BJ (cell line): ENCODE measurements around the gene TGM2. TPM values are rescaled to one million over a fixed set of nuclear protein-coding genes. Genes with fewer than 3 reads are reported as not detected.
"Not testable (repeated sequence)": the region's sequence is repeated elsewhere in the genome, so short reads cannot be mapped to it uniquely, and the experiment has no call there.

Source experiments
- CTCF ChIA-PET: fragments of 350-600 bp; formaldehyde crosslinking; extraction: SDS; loops from one replicate; lab custom pipeline; 2021; ENCODE audit warnings: antibody characterized with exemption, inconsistent platforms; lab: Yijun Ruan, JAX
- POLR2A ChIA-PET: fragments of 300-600 bp; sonication (Branson Sonifier 250); formaldehyde crosslinking; extraction: SDS; loops from one replicate; lab custom pipeline; 2021; ENCODE audit warnings: antibody characterized with exemption; lab: Charles Lee
- DNase-seq: peaks from one replicate; pipeline ENCODE4 v3.0.0-alpha.2; 2011; ENCODE audit warnings: low read depth
- H3K27me3 ChIP-seq: 2 replicates; pipeline ENCODE4 v1.6.0; 2011; ENCODE audit warnings: low read length; ENCODE audit not compliant: control insufficient read depth, insufficient read depth
- H3K36me3 ChIP-seq: 2 replicates; pipeline ENCODE4 v1.5.1; 2011; ENCODE audit warnings: low read length; ENCODE audit not compliant: control insufficient read depth, insufficient read depth
- H3K4me3 ChIP-seq: 2 replicates; pipeline ENCODE4 v1.5.1; 2011; ENCODE audit warnings: low read depth, mild to moderate bottlenecking, control low read depth, low read length
- polyA plus RNA-seq: library from polyadenylated mRNA; depleted of rRNA; stranded (reverse); fragments of >200 nt; gene quantifications from 2 replicates; pipeline ENCODE4 v1.2.3, GENCODE V29; 2011
- TF ChIP-seq, protein P1 (sequence below): IDR thresholded peaks from 2 replicates; pipeline ENCODE4 v1.5.1; 2011; ENCODE audit warnings: low read depth, mild to moderate bottlenecking, control low read depth, inconsistent platforms, low read length, moderate library complexity; ENCODE audit not compliant: insufficient read depth

The TGM2 gene
- polyA plus RNA-seq, 1 experiment, result 397 TPM

GRCh38 chr20:38108438-38108985 lies 56.6 kb downstream of the TGM2 start:
- TF ChIP-seq, protein P1, sequence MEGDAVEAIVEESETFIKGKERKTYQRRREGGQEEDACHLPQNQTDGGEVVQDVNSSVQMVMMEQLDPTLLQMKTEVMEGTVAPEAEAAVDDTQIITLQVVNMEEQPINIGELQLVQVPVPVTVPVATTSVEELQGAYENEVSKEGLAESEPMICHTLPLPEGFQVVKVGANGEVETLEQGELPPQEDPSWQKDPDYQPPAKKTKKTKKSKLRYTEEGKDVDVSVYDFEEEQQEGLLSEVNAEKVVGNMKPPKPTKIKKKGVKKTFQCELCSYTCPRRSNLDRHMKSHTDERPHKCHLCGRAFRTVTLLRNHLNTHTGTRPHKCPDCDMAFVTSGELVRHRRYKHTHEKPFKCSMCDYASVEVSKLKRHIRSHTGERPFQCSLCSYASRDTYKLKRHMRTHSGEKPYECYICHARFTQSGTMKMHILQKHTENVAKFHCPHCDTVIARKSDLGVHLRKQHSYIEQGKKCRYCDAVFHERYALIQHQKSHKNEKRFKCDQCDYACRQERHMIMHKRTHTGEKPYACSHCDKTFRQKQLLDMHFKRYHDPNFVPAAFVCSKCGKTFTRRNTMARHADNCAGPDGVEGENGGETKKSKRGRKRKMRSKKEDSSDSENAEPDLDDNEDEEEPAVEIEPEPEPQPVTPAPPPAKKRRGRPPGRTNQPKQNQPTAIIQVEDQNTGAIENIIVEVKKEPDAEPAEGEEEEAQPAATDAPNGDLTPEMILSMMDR, result no peak
- no peak overlapping the region for H3K4me3 ChIP-seq
- peak; percentile 55 for DNase-seq
- no peaks in the 10 kb centered on the region for H3K36me3 ChIP-seq
- ChIA-PET POLR2A (no interaction called here), CTCF (interaction anchor here (0.8 to 3.0 kb wide), 4 partner anchors 17 to 65 kb away, joined by 3 to 21 read pairs (median 3); no protein-coding TSS in a partner anchor)
- H3K27me3 ChIP-seq, result 0 out of 2 replicates have a peak, but pooled peaks cover 2% of the 10 kb centered on the region

DNA sequence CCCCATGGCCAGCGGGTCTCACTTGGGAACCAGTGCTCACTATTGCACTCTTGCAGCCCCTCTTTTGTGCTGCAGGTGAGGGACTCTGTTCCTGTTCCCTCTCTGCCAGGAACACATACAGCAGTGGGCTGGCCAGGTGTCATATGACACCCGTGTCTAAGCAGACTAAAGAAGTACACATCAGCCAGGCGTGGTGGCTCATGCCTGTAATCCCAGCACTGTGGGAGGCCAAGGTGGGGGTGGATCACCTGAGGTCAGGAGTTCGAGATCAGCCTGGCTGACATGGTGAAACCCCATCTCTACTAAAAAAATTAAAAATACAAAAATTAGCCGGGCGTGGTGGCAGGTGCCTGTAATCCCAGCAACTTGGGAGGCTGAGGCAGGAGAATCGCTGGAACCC lies 57.2 kb downstream of the TGM2 start:
- CTCF ChIA-PET, H3K4me3 ChIP-seq, H3K36me3 ChIP-seq, H3K27me3 ChIP-seq, POLR2A ChIA-PET, DNase-seq: not testable (repeated sequence)

DNA sequence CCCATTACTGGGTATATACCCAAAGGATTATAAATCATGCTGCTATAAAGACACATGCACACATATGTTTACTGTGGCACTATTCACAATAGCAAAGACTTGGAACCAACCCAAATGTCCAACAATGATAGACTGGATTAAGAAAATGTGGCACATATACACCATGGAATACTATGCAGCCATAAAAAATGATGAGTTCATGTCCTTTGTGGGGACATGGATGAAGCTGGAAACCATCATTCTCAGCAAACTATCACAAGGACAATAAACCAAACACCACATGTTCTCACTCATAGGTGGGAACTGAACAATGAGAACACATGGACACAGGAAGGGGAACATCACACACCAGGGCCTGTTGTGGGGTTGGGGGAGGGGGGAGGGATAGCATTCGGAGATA lies 57.7 kb downstream of the TGM2 start:
- CTCF ChIA-PET, H3K27me3 ChIP-seq, DNase-seq, H3K36me3 ChIP-seq, POLR2A ChIA-PET, H3K4me3 ChIP-seq: not testable (repeated sequence)

DNA sequence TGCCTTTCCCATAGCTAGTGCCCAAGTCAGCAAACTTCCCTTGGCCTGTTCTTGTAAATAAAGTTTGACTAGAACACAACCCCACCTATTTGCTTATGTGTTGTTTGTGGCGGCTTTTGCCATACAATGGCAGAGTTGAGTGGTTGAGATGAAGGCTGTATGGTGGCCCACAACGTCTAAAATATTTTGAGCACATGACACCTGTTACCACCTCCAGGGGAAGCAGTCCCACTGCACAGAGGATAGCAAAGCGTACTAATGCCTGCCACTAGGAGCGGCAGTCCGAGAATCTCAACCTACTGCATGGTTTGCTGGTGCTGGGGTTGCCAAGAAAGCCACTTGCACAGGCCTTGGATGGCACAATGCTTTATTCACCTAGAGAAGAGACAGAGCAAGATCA lies 58.6 kb downstream of the TGM2 start:
- TF ChIP-seq, protein P1, result no peak
- CTCF ChIA-PET, result no interaction called here
- no peak for DNase-seq

DNA sequence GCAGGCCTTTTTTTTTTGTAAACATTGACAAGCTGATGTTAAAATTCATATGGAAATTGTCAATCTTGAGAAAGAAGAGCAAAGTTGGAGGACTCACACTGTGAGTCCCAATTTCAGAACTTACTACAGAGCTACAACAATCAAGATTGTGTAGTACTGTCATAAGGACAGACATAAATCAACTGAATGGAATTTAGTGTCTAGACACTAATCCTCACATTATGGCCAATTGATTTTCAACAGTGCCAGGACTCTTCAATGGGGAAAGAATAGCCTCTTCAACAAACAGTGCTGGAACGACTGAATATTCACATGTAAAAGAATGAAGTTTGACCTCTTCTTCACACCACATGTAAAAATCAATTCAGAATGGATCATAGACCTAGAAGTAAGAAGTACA lies 60.8 kb downstream of the TGM2 start:
- CTCF ChIA-PET, result no interaction called here
- no peak for DNase-seq

More for the DNA sequence above, 58.6 kb downstream of the TGM2 start:
- Histone ChIP-seq H3K27me3 (0 out of 2 replicates have a peak, but pooled peaks cover 2% of the 10 kb centered on the region), H3K4me3 (no peak overlapping the region), H3K36me3 (no peaks in the 10 kb centered on the region)
- POLR2A ChIA-PET, result no interaction called here

DNA sequence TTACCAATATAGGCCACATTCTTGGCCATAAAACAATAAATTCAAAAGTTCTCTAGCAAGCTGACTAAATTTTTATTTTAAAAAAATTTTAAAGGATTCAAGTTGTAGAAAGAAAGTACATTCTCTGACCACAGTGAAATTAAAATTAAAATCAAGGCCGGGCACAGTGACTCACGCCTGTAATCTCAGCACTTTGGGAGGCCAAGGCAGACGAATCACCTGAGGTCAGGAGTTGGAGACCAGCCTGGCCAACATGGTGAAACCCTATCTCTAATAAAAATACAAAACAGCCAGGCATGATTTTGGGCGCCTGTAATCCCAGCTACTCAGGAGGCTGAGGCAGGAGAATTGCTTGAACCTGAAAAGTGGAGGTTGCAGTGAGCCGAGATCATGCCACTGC lies 62.9 kb downstream of the TGM2 start:
- DNase-seq, H3K27me3 ChIP-seq, CTCF ChIA-PET, POLR2A ChIA-PET, H3K36me3 ChIP-seq, H3K4me3 ChIP-seq: not testable (repeated sequence)

More for the DNA sequence above, 60.8 kb downstream of the TGM2 start:
- Histone ChIP-seq H3K4me3 (no peak overlapping the region), H3K27me3 (0 out of 2 replicates have a peak, but pooled peaks cover 2% of the 10 kb centered on the region), H3K36me3 (no peaks in the 10 kb centered on the region)
- TF ChIP-seq, protein P1, result no peak
- POLR2A ChIA-PET, result interaction anchor here (0.7 kb wide), 1 partner anchor 92 kb away, joined by 5 read pairs; no protein-coding TSS in a partner anchor

- CTCF ChIA-PET, result interaction anchor here (0.8 to 1.4 kb wide), 2 partner anchors 18 to 122 kb away, joined by 3 to 5 read pairs; no protein-coding TSS in a partner anchor
- Histone ChIP-seq H3K27me3 (no peaks in the 10 kb centered on the region), H3K4me3 (no peak overlapping the region), H3K36me3 (no peaks in the 10 kb centered on the region)
- DNase-seq, result no peak
- POLR2A ChIA-PET, result no interaction called here
- TF ChIP-seq, protein P1, result no peak
These were observed 66.1 kb downstream of the TGM2 start for GRCh38 chr20:38098952-38099351.
